NCI-H2107 treated with DMSO at 0.1 percent for 48 hours (cell line): Measurements from ENCODE around the gene HSPA1L.
"Not testable (repeated sequence)": the region's sequence is repeated elsewhere in the genome, so short reads cannot be mapped to it uniquely, and the experiment has no call there.

ENCODE experiments used
- DNase-seq: peaks from one replicate; lab custom pipeline; 2025; ENCODE audit not compliant: unreplicated experiment; lab: John Stamatoyannopoulos, UW

HSPA1L gene

GRCh38 chr6:31815025-31815838, at the start of gene HSPA1L, which contains the start of gene HSPA1A:
Gene HSPA1L, minus strand, starts transcription at chr6:31815283. Its CDS starts 3,311 bp downstream, at chr6:31811972.
Gene HSPA1A, plus strand, starts transcription at chr6:31815543. Its CDS starts 214 bp downstream, at chr6:31815757.
- no peak for DNase-seq

DNA sequence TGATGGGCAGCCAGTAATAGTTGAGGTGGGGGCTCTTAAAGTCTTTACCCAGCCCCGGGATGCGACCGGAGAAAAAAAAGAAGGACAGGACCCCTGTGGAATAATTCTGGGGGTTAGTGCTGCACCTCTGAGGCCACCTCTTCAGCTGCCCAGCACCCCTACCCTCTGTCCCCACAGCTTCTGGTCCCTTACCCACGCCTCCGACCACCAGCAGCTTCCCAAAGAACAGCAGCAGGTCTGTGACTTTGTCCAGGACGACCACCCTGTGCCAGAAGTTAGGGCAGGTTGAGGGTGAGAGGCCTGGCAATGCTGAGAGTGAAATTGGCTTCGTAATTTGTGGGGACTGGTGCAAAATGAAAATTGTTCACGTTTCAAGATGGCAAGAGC, 49.7 kb upstream of the HSPA1L start:
- no peak for DNase-seq

GRCh38 chr6:31864123-31864562, 49.1 kb upstream of the HSPA1L start:
- not testable (repeated sequence) for DNase-seq

DNA sequence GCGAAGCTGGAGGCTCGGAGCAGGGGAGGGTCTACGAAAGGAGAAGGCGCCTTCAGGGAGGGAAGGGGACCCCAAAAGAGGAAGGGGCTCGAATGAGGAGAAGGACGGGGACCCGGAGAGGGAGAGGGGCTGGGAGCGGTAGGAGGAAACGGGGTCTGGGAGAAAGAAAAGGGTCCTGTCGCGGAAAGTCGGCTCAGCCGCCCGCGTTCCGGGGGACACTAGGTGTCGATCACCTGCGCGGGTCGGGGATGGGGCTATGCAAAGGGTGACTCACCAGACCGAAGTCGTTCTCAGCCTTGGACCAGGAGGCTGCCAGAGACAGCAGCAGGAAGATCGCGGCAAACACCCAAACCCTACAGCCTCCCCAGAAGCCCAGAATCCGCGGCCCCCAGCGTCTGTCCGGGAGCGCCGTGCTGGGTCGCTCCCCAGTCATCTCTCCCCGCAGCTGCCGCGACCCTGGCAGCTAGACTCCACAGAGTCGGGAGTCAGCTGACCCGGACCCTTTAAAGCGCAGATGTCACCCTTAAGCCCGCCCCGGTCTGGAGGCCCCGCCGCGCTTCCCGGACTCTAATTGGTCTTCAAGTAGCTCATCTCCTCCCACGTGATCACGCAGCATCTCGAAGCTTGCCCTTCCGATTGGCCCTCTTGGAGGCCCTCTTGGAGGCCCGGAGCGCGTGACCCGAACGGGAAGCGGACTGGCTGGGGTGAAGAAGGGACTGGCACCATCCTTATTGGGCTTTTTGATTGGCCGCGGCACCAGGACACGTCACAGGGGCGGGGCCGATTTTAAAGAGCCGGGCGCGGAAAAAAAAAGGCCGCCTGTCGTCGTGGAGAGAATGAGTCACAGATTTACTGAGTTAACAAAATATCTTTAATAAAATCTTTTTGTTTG, 47.5 kb upstream of the HSPA1L start, which contains the start of gene NEU1:
TSS of gene NEU1 (minus strand) at position 478 of the 892 bp plus-strand sequence. CDS start at position 433, 45 bp downstream.
- peak; percentile 89 for DNase-seq

GRCh38 chr6:31861919-31862343, 46.8 kb upstream of the HSPA1L start:
- no peak for DNase-seq

DNA sequence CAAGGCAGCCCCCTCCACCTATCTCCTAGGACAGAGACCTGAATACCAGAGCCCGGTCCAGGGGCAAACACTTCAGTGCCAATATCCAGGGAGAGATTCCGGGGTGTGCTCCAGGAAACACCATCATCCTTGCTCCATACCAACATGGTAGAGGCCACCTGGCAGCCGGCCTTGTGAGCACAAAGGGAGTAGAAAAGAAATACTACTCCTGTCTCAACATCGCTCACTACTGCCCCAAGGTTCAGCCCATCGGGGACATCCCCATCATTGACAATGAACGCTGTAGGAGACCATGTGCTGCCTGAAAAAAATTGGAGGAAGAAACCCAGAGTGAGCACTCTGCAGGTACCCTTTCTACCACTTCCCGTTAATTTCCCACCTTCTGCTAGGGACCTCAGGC, 46.1 kb upstream of the HSPA1L start:
- no peak for DNase-seq

GRCh38 chr6:31860349-31860748, 45.3 kb upstream of the HSPA1L start:
- no peak for DNase-seq

GRCh38 chr6:31859923-31860322, 44.8 kb upstream of the HSPA1L start:
- no peak for DNase-seq

DNA sequence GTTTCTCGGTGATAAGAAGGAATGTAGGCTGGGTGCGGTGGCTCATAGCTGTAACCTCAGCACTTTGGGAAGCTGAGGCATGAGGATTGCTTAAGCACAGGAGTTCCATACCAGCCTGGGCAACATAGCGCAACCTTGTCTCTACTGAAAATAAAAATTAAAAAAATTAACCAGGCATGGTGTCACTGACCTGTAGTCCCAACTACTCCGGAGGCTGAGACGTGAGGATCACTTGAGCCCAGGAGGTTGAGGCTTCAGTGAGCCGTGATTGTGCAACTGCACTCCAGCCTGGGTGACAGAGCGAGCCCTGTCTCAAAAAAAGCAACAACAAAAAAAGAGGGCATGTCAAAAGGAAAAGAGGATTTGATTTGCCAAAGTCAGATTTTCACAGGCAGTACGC, 43.6 kb upstream of the HSPA1L start:
- no peak for DNase-seq

- not testable (repeated sequence) for DNase-seq
Observed at GRCh38 chr6:31857774-31858173, 42.7 kb upstream of the HSPA1L start.

- not testable (repeated sequence) for DNase-seq
Observed at GRCh38 chr6:31851980-31852718, 37.1 kb upstream of the HSPA1L start.

- no peak for DNase-seq
Observed at GRCh38 chr6:31851485-31851832, 36.4 kb upstream of the HSPA1L start.

DNA sequence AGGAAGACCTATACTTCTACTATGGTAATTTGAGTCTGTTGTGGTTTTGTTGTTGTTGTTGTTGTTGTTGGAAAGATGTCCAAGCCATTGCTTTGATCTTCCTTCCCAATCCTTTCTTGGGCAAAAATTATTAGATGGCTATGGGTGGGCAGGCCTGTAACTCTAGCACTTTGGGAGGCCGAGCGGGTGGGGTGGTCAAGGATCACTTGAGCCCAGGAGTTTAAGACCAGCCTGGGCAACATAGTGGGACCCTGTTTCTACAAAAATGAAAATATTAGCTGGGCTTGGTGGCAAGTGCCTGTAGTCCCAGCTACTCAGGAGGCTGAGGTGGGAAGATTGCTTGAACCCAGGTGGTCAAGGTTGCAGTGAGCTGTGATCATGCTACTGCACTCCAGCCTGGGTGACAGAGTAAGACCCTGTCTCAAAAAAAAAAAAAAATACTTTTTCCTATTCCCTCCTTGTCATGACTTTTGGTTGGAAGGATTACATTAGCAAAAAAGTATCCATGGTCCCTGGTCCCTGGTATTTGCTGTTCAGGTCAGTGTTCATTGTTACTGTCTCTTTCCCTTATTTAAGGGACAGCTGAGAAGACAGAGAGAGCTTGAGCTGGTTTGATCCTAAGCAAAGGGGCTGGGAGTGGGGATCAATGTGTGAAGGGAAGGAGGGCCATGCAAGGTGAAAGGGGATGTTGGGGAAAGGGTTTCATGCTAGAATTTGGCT, 35.8 kb upstream of the HSPA1L start:
- no peak for DNase-seq

- DNase-seq = no peak
Observed at GRCh38 chr6:31847276-31847978, 32.3 kb upstream of the HSPA1L start.

GRCh38 chr6:31844507-31844906, 29.4 kb upstream of the HSPA1L start:
- no peak for DNase-seq

DNA sequence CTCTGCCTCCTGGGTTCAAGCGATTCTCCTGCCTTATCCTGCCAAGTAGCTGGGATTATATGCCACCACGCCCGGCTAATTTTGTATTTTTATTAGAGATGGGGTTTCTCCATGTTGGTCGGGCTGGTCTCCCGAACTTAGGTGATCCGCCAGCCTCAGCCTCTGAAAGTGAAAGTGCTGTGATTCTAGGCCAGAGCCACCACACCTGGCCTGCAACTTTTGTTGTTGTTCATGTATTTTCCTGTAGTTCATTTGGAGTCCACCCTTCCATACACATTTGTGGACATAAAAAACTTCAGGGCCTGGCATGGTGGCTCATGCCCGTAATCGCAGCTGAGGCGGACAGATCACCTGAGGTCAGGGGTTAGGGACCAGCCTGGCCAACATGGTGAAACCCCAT, 27.0 kb upstream of the HSPA1L start:
- no peak for DNase-seq

- DNase-seq = not testable (repeated sequence)
Observed at GRCh38 chr6:31839779-31840126, 24.7 kb upstream of the HSPA1L start.

DNA sequence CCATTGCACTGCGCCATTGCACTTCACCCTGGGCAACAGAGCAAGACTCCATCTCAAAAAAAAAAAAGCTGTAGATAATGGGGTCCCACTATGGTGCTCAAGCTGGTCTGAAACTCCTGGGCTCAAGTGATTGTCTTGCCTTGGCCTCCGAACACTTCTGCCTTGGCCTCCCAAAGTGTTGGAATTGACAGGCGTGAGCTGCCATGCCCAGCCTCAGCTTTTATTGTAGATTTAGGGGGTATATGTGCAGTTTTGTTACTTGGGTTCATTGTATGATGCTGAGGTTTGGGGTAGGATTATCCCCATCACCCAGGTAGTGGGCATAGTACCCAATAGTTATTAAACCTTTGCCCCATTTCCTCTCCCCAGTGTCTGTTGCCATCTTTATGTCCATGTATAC, 23.9 kb upstream of the HSPA1L start:
- DNase-seq = no peak

GRCh38 chr6:31838114-31838553, 23.1 kb upstream of the HSPA1L start:
- DNase-seq = not testable (repeated sequence)
